ENCODE results near the gene OFD1.

OFD1 gene

GRCh38 chrX:13697976-13698375, 36.6 kb upstream of the OFD1 start:
- intact Hi-C loops (cut with DNase I; ENCODE audit: low total_unique reads), result no loop called here
- DNase-seq, result no peak
- Histone ChIP-seq H3K9me3 (no peaks in the 10 kb centered on the region), H3K27ac (no peak overlapping the region), H3K4me1 (peaks cover 0 to 53% (median 15%) of the 10 kb centered on the region in 4 donors), H3K36me3 (no peaks in the 10 kb centered on the region), H3K4me3 (no peak overlapping the region), H3K27me3 (no peaks in the 10 kb centered on the region)
- TF ChIP-seq CTCF (IDR thresholded peaks at IDR 0.05), result no peak

- Histone ChIP-seq H3K4me3 (no peak overlapping the region), H3K27ac (no peak overlapping the region), H3K27me3 (no peaks in the 10 kb centered on the region), H3K36me3 (no peaks in the 10 kb centered on the region), H3K9me3 (no peaks in the 10 kb centered on the region), H3K4me1 (peaks cover 0 to 48% (median 13%) of the 10 kb centered on the region in 4 donors)
- no peak for TF ChIP-seq CTCF (IDR thresholded peaks at IDR 0.05)
- intact Hi-C loops (cut with DNase I; ENCODE audit: low total_unique reads), result no loop called here
- DNase-seq, result no peak
Measured at GRCh38 chrX:13698432-13698831, 36.1 kb upstream of the OFD1 start.

GRCh38 chrX:13699183-13699826, 35.2 kb upstream of the OFD1 start:
- no peaks in the 10 kb centered on the region for H3K9me3 ChIP-seq
- no peaks in the 10 kb centered on the region for H3K36me3 ChIP-seq
- no peak for TF ChIP-seq CTCF (IDR thresholded peaks at IDR 0.05)
- no peak for DNase-seq
- no peaks in the 10 kb centered on the region for H3K27me3 ChIP-seq
- H3K4me3 ChIP-seq, result no peak overlapping the region
- peak overlapping the region in 1 of 2 donors; percentile 9 for H3K27ac ChIP-seq
- intact Hi-C loops (cut with DNase I; ENCODE audit: low total_unique reads), result no loop called here
- H3K4me1 ChIP-seq, result peaks cover 0 to 43% (median 8%) of the 10 kb centered on the region in 4 donors

DNA sequence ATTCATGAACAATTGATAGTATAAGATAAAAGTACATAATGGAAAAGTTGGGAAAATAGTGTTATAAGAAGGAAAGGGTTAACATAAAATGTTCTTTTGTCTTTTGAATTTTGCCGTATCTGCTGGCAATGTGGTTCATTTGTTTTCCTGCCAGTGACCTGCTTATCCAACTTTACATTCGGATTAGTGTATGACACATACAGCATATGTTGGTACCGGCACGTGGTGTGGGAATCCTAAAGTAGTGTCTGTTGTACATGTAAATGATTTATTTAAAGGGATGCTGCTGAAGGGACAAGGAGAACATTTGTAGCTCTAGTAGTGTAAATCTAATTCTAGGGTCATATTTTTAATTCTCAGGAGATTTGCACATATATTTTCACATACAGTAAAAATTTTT, 34.2 kb upstream of the OFD1 start:
- no peak for DNase-seq
- H3K27ac ChIP-seq, result no peak overlapping the region
- no peak for TF ChIP-seq CTCF (IDR thresholded peaks at IDR 0.05)
- intact Hi-C loops (cut with DNase I; ENCODE audit: low total_unique reads), result no loop called here
- peaks cover 0 to 35% (median 6%) of the 10 kb centered on the region in 4 donors for H3K4me1 ChIP-seq
- no peak overlapping the region for H3K4me3 ChIP-seq
- H3K9me3 ChIP-seq, result no peaks in the 10 kb centered on the region
- H3K27me3 ChIP-seq, result no peaks in the 10 kb centered on the region
- H3K36me3 ChIP-seq, result no peaks in the 10 kb centered on the region

- no peak overlapping the region for H3K4me3 ChIP-seq
- intact Hi-C loops (cut with DNase I; ENCODE audit: low total_unique reads), result no loop called here
- no peaks in the 10 kb centered on the region for H3K27me3 ChIP-seq
- DNase-seq, result no peak
- no peak for TF ChIP-seq CTCF (IDR thresholded peaks at IDR 0.05)
- H3K36me3 ChIP-seq, result no peaks in the 10 kb centered on the region
- no peaks in the 10 kb centered on the region for H3K9me3 ChIP-seq
- peaks cover 0 to 35% (median 6%) of the 10 kb centered on the region in 4 donors for H3K4me1 ChIP-seq
- no peak overlapping the region for H3K27ac ChIP-seq
Measured at GRCh38 chrX:13702111-13702789, 32.3 kb upstream of the OFD1 start.

Data from tibial artery (tissue), 4 donors.